C4-2B (cell line): ENCODE data around the gene EXOC6B.

ENCODE experiments used
- H3K27ac ChIP-seq: fragments of 450-650 bp; 2 replicates; pipeline ENCODE4 v1.5.1; 2017
- CTCF ChIP-seq: fragments of 450-650 bp; conservative IDR thresholded peaks from 2 replicates; pipeline ENCODE4 v1.5.1; 2017; ENCODE audit warnings: mild to moderate bottlenecking
- ZFX ChIP-seq: fragments of 450-650 bp; IDR thresholded peaks from 2 replicates; pipeline ENCODE4 v1.6.1; 2017

The EXOC6B gene

GRCh38 chr2:72214429-72215143, 611.2 kb downstream of the EXOC6B start:
- TF ChIP-seq ZFX = no peak
- TF ChIP-seq CTCF = no peak
- no peak overlapping the region for H3K27ac ChIP-seq

- H3K27ac ChIP-seq = no peak overlapping the region
- TF ChIP-seq CTCF (no peak), ZFX (no peak)
Measured at GRCh38 chr2:72212486-72212855, 613.4 kb downstream of the EXOC6B start.

GRCh38 chr2:72211777-72212485, 613.9 kb downstream of the EXOC6B start:
- no peak overlapping the region for H3K27ac ChIP-seq
- no peak for TF ChIP-seq CTCF
- no peak for TF ChIP-seq ZFX

- TF ChIP-seq ZFX = no peak
- H3K27ac ChIP-seq = no peak overlapping the region
Measured at GRCh38 chr2:72211350-72211749, 614.5 kb downstream of the EXOC6B start.

- TF ChIP-seq CTCF (no peak), ZFX (no peak)
- H3K27ac ChIP-seq = no peak overlapping the region
Measured at GRCh38 chr2:72210470-72210869, 615.4 kb downstream of the EXOC6B start.

- TF ChIP-seq ZFX (no peak), CTCF (no peak)
- no peak overlapping the region for H3K27ac ChIP-seq
Measured at GRCh38 chr2:72208225-72208624, 617.6 kb downstream of the EXOC6B start.

DNA sequence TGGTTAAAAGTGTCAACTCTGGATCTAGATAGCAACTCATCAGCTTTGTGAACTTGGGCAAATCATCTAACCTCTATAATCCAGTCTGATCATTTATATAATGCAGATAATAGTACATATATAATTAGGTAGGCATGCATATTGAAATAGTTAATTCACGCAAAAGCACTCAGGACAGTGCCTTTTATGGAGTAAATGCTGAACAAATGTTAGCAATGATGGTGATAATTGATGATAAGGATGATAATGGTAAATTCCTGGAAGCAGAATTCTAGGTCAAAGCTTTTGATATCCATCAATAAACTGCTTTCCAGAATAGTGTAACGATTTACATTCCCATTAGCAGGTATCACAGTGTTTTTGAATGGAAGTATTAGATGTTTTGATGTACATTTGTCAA, 618.5 kb downstream of the EXOC6B start:
- TF ChIP-seq ZFX (no peak), CTCF (no peak)
- no peak overlapping the region for H3K27ac ChIP-seq

GRCh38 chr2:72205504-72205881, 620.3 kb downstream of the EXOC6B start:
- TF ChIP-seq ZFX = no peak
- TF ChIP-seq CTCF = no peak
- H3K27ac ChIP-seq = no peak overlapping the region
